D721Med (cell line): ENCODE results near the gene ZNF737.
A peak's percentile ranks its signal among the peaks of the same experiment; 100 is the strongest.

ENCODE experiments used
- DNase-seq: peaks from one replicate; pipeline ENCODE4 v3.0.0; 2011; ENCODE audit warnings: low spot score; ENCODE audit not compliant: insufficient read length
- FAIRE-seq: peaks from 2 replicates; lab custom pipeline; 2011; peaks lifted over from hg19 to GRCh38; lab: Jason Lieb, UNC
- CTCF ChIP-seq: IDR thresholded peaks from 2 replicates; pipeline ENCODE4 v1.5.1; 2012; ENCODE audit warnings: mild to moderate bottlenecking, control low read depth; ENCODE audit not compliant: insufficient read depth; ENCODE audit errors: missing control alignments

Gene ZNF737

GRCh38 chr19:20513189-20513904 lies 52.2 kb downstream of the ZNF737 start:
- FAIRE-seq (no peak), DNase-seq (no peak)
- TF ChIP-seq CTCF = peak; percentile 1

- FAIRE-seq = peak; percentile 35
- no peak for DNase-seq
- no peak for TF ChIP-seq CTCF
These were observed 62.1 kb downstream of the ZNF737 start for GRCh38 chr19:20503476-20503875.
